Pancreas (tissue), 10 donors: ENCODE data around the gene THSD4. TPM values are rescaled to one million over a fixed set of nuclear protein-coding genes. Genes with fewer than 3 reads are reported as not detected.

Experiments used
- ATAC-seq, 4 donors: fragments of 200-7000 bp; cut with Tn5 transposase; one replicate each; pipeline versions ENCODE4 v1.8.0 to v1.9.1; 2020; ENCODE audit warnings: mild to moderate bottlenecking in 4 of 4, moderate library complexity in 4 of 4
- DNase-seq, 6 donors: peaks; one replicate each; pipeline ENCODE4 v3.0.0-alpha.2; 2020
- FAIRE-seq: peaks from 2 replicates; lab custom pipeline; 2012; peaks lifted over from hg19 to GRCh38; lab: Jason Lieb, UNC
- H3K27ac ChIP-seq, 4 donors: fragments of 200-600 bp; sonication (generic); 1 replicate in 3 of 4; 2 replicates in 1 of 4; pipeline versions ENCODE4 v1.5.0 to v1.8.0; 2020
- H3K27me3 ChIP-seq, 4 donors: fragments of 200-600 bp; one replicate each; pipeline ENCODE4 v1.8.0; 2021
- H3K36me3 ChIP-seq, 3 donors: fragments of 200-600 bp; sonication (generic) in 1 of 3; one replicate each; pipeline versions ENCODE4 v1.5.0 to v1.8.0; 2020 to 2021
- H3K4me1 ChIP-seq, 3 donors: fragments of 200-600 bp; one replicate each; pipeline ENCODE4 v1.8.0; 2021
- H3K4me3 ChIP-seq, 4 donors: fragments of 200-600 bp; sonication (generic) in 2 of 4; one replicate each; pipeline versions ENCODE4 v1.5.0 to v1.8.0; 2020 to 2021
- H3K9me3 ChIP-seq, 4 donors: fragments of 200-600 bp; one replicate each; pipeline ENCODE4 v1.8.0; 2021
- CTCF ChIP-seq, 4 donors: fragments of 200-600 bp; sonication (generic) in 3 of 4; IDR thresholded peaks; one replicate each; pipeline versions ENCODE4 v1.5.0 to v1.8.0; 2021; ENCODE audit warnings: antibody characterized with exemption in 4 of 4
- WGBS, 2 donors: extraction: QIAGEN DNeasy Blood & Tissue Kit; methylation state at CpG; one replicate each; pipeline ENCODE4 v1.1.7; 2013; 5-methylcytosine and 5-hydroxymethylcytosine counted together
- intact Hi-C, 3 donors: fragments of 100-400 bp; cut with DNase I; formaldehyde crosslinking; loops; one replicate each; pipeline versions ENCODE4 v1.11.1 to v1.14.2; 2022
- polyA plus RNA-seq, 2 donors: library from polyadenylated mRNA; stranded (reverse); fragments of 200-250 nt; gene quantifications; one replicate each; pipeline ENCODE4 v1.2.3, GENCODE V29; 2013
- total RNA-seq, 6 donors: library from RNA; stranded (reverse); fragmentation: NEBNext Ultra II Directional in 4 of 6; extraction: Animal tissue kit (Norgen Biotek cat#: 25700) in 4 of 6; gene quantifications; one replicate each; pipeline versions ENCODE4 v1.2.1 to v1.2.4, GENCODE V29; 2021 to 2023
- donor health status: healthy with polysubstance abuse.
- donor health status: DM: no; HTN: no; CAD: no; lungs with moderate emphysema.
- donor health status: DM: no; HTN: no; CAD: no.
- donor health status: control.
- donor health status: control.
- donor health status: Bipolar disorder and iron deficiency.
- donor health status: DM: yes; HTN: yes; CAD: no.
- donor health status: DM: no; HTN: no; CAD: no.
- donor health status: DM: no; HTN: no; CAD: no.
- donor health status: DM: yes; HTN: yes; CAD: no.

The THSD4 gene
- total and polyA plus RNA-seq, 8 donors, result 6.0 to 17.8 (median 13.3) TPM

DNA sequence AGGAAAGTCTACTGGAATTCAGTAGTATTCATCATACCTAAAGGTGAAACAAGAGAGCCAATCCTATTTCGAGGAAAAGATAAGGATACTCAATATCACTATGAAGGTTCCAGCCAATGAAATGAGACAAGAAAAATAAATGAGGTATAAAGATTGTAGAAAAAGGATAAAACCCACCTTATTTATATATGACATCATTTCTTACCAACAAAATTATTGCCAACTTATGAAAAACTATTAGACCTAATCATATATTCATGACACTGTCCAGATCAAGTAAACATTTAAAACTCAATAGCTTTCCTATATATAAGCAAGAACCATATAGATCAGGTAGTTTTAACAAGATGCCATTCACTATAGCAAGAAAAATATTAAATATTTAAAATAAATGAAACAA lies 584.7 kb downstream of the THSD4 start:
- intact Hi-C loops, result no loop called here
- H3K4me1 ChIP-seq, result no peaks in the 10 kb centered on the region
- no peaks in the 10 kb centered on the region for H3K9me3 ChIP-seq
- no peak for ATAC-seq
- H3K27me3 ChIP-seq, result peaks cover 0 to 3% (median 0%) of the 10 kb centered on the region in 4 donors
- no peak overlapping the region for H3K27ac ChIP-seq
- no peak for DNase-seq
- FAIRE-seq, result no peak
- no peaks in the 10 kb centered on the region for H3K36me3 ChIP-seq
- H3K4me3 ChIP-seq, result no peak overlapping the region
- WGBS, 2 donors, result 75 to 76% methylated on average over 1 of the region's 1 CpG
- TF ChIP-seq CTCF (IDR thresholded peaks at IDR 0.05), result no peak

DNA sequence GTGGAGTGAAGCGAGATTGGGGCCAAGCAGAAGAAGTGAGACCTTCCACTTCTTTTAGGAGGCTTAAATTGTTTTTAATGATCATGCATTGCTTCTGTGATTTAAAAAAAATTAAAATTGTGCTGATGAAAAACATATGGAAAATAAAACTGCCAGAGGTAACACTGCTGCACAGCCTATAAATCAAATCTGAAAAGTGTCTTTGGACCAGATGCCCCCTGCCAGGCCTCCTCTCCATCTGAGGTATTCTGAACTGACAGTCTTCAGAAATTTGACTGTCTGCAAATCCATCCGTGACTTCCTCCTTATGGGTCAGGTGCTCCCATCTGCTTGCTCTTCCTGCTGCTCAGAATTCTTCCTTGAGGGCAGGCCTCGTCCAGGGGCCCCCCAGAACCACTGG lies 586.5 kb downstream of the THSD4 start:
- no peak for ATAC-seq
- no peak for TF ChIP-seq CTCF (IDR thresholded peaks at IDR 0.05)
- Histone ChIP-seq H3K4me3 (no peak overlapping the region), H3K27me3 (peaks cover 0 to 3% (median 0%) of the 10 kb centered on the region in 4 donors), H3K27ac (no peak overlapping the region), H3K36me3 (no peaks in the 10 kb centered on the region), H3K4me1 (no peaks in the 10 kb centered on the region), H3K9me3 (no peaks in the 10 kb centered on the region)
- no peak for FAIRE-seq
- 71 to 75% methylated on average over 3 of the region's 3 CpGs for WGBS, 2 donors
- DNase-seq, result no peak
- intact Hi-C loops, result no loop called here

GRCh38 chr15:71702496-71702895 lies 587.2 kb downstream of the THSD4 start:
- Histone ChIP-seq H3K27me3 (peaks cover 0 to 3% (median 0%) of the 10 kb centered on the region in 4 donors), H3K36me3 (no peaks in the 10 kb centered on the region), H3K27ac (no peak overlapping the region), H3K4me3 (no peak overlapping the region), H3K9me3 (no peaks in the 10 kb centered on the region), H3K4me1 (no peaks in the 10 kb centered on the region)
- no peak for TF ChIP-seq CTCF (IDR thresholded peaks at IDR 0.05)
- WGBS, 2 donors, result 93 to 98% methylated on average over 2 of the region's 2 CpGs
- intact Hi-C loops, result no loop called here
- DNase-seq (no peak), ATAC-seq (no peak), FAIRE-seq (no peak)

DNA sequence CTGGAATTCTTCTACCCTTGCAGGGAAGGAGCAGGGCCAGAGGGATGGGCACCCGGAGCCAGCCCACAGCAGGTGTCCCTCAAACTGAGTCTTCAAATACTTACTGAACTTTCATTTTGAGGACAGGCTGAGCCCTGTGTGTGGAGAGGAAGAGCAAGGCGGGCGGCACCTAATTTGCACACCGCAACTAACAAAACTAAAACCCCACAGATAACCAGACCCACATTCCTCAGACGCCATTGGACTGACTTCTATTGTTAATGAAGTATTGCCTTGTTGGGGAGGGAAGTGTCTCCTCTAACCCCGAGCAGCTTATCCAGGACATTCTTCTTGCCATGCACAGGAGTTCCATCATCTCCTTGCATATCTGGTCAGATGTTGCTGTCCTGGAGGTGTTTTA lies 589.9 kb downstream of the THSD4 start:
- DNase-seq (no peak), ATAC-seq (no peak), FAIRE-seq (no peak)
- no peaks in the 10 kb centered on the region for H3K4me1 ChIP-seq
- WGBS, 2 donors, result 76 to 82% methylated on average over 6 of the region's 6 CpGs
- no peaks in the 10 kb centered on the region for H3K36me3 ChIP-seq
- H3K9me3 ChIP-seq, result no peaks in the 10 kb centered on the region
- intact Hi-C loops, result no loop called here
- H3K27me3 ChIP-seq, result no peaks in the 10 kb centered on the region
- no peak overlapping the region for H3K27ac ChIP-seq
- no peak for TF ChIP-seq CTCF (IDR thresholded peaks at IDR 0.05)
- H3K4me3 ChIP-seq, result no peak overlapping the region

GRCh38 chr15:71706461-71707229 lies 591.4 kb downstream of the THSD4 start:
- ATAC-seq (no peak), FAIRE-seq (no peak), DNase-seq (no peak)
- intact Hi-C loops, result no loop called here
- H3K27ac ChIP-seq, result no peak overlapping the region
- H3K4me3 ChIP-seq, result no peak overlapping the region
- no peak for TF ChIP-seq CTCF (IDR thresholded peaks at IDR 0.05)
- no peaks in the 10 kb centered on the region for H3K27me3 ChIP-seq
- 61 to 68% methylated on average over 9 of the region's 9 CpGs for WGBS, 2 donors
- H3K9me3 ChIP-seq, result no peaks in the 10 kb centered on the region
- no peaks in the 10 kb centered on the region for H3K36me3 ChIP-seq
- no peaks in the 10 kb centered on the region for H3K4me1 ChIP-seq
